HEK293 (cell line): ENCODE results near the gene GABBR2.
"Not testable (repeated sequence)": the region's sequence is repeated elsewhere in the genome, so short reads cannot be mapped to it uniquely, and the experiment has no call there.

Source experiments
- CTCF ChIA-PET: fragments of 350-600 bp; formaldehyde crosslinking; extraction: SDS; loops from one replicate; lab custom pipeline; 2021; ENCODE audit warnings: antibody characterized with exemption; lab: Yijun Ruan, JAX
- POLR2A ChIA-PET: fragments of 300-600 bp; formaldehyde crosslinking; extraction: SDS; loops from one replicate; lab custom pipeline; 2020; ENCODE audit warnings: antibody characterized with exemption, inconsistent platforms; lab: Yijun Ruan, JAX
- H3K27ac ChIP-seq: fragments of 200-500 bp; sonication (Bioruptor generic); 2 replicates; pipeline ENCODE4 v1.5.1; 2014; ENCODE audit warnings: low read depth, low read length, control low read depth, inconsistent platforms; ENCODE audit errors: extremely low read depth
- H3K36me3 ChIP-seq, 2 experiments: fragments of 200-500 bp in 1 of 2; sonication (Bioruptor generic) in 1 of 2; 1 replicate in 1 of 2; 2 replicates in 1 of 2; pipeline ENCODE4 v1.5.1; 2014 to 2017; ENCODE audit warnings: inconsistent platforms in 2 of 2, low read length in 2 of 2; ENCODE audit not compliant: control insufficient read depth in 2 of 2, insufficient read depth in 1 of 2
- H3K4me1 ChIP-seq: fragments of 200-500 bp; sonication (Bioruptor generic); 2 replicates; pipeline ENCODE4 v1.5.1; 2014; ENCODE audit warnings: mild to moderate bottlenecking, low read length, inconsistent platforms; ENCODE audit not compliant: control insufficient read depth, insufficient read depth
- H3K4me3 ChIP-seq: 2 replicates; pipeline ENCODE4 v1.5.1; 2011; ENCODE audit warnings: low read depth, mild to moderate bottlenecking, control low read depth, low read length, moderate library complexity
- H3K9me3 ChIP-seq: fragments of 200-500 bp; sonication (Bioruptor generic); 2 replicates; pipeline ENCODE4 v1.5.1; 2014; ENCODE audit warnings: low read depth, low read length, inconsistent platforms; ENCODE audit not compliant: control insufficient read depth, insufficient read depth
- BCL11A ChIP-seq: fragments of 450-650 bp; formaldehyde crosslinking; IDR thresholded peaks from 2 replicates; pipeline ENCODE4 v1.5.1; 2016; ENCODE audit warnings: low read depth, missing biosample characterization, missing genetic modification characterization
- GFI1B ChIP-seq: fragments of 450-650 bp; formaldehyde crosslinking; IDR thresholded peaks from 2 replicates; pipeline ENCODE4 v1.5.1; 2016; ENCODE audit warnings: missing biosample characterization, missing genetic modification characterization
- HIC1 ChIP-seq: fragments of 450-650 bp; formaldehyde crosslinking; IDR thresholded peaks from 2 replicates; pipeline ENCODE4 v1.5.1; 2016; ENCODE audit warnings: missing biosample characterization, missing genetic modification characterization
- HOXD13 ChIP-seq: sonication (generic); formaldehyde crosslinking; IDR thresholded peaks from 2 replicates; pipeline ENCODE4 v1.8.0; 2022; ENCODE audit warnings: missing genetic modification reagents, borderline replicate concordance
- KLF17 ChIP-seq: fragments of 450-650 bp; formaldehyde crosslinking; IDR thresholded peaks from 2 replicates; pipeline ENCODE4 v1.5.1; 2016; ENCODE audit warnings: missing biosample characterization, missing genetic modification characterization
- SALL2 ChIP-seq: fragments of 450-650 bp; formaldehyde crosslinking; IDR thresholded peaks from 2 replicates; pipeline ENCODE4 v1.5.0; 2017; ENCODE audit warnings: missing biosample characterization, mild to moderate bottlenecking, missing genetic modification characterization, borderline replicate concordance
- SP2 ChIP-seq: fragments of 450-650 bp; formaldehyde crosslinking; IDR thresholded peaks from 2 replicates; pipeline ENCODE4 v1.5.1; 2016; ENCODE audit warnings: missing biosample characterization, missing genetic modification characterization
- ZBTB48 ChIP-seq: fragments of 450-650 bp; formaldehyde crosslinking; IDR thresholded peaks from 2 replicates; pipeline ENCODE4 v1.5.1; 2016; ENCODE audit warnings: missing biosample characterization, missing genetic modification characterization
- ZNF146 ChIP-seq: fragments of 450-650 bp; formaldehyde crosslinking; IDR thresholded peaks from 2 replicates; pipeline ENCODE4 v1.5.1; 2016; ENCODE audit warnings: missing biosample characterization, missing genetic modification characterization
- ZNF157 ChIP-seq: fragments of 450-650 bp; formaldehyde crosslinking; IDR thresholded peaks from 2 replicates; pipeline ENCODE4 v1.5.1; 2016; ENCODE audit warnings: missing biosample characterization, missing genetic modification characterization
- ZNF16 ChIP-seq: fragments of 450-650 bp; formaldehyde crosslinking; IDR thresholded peaks from 2 replicates; pipeline ENCODE4 v1.5.1; 2016; ENCODE audit warnings: low read depth, missing biosample characterization, missing genetic modification characterization
- ZNF214 ChIP-seq: fragments of 450-650 bp; formaldehyde crosslinking; IDR thresholded peaks from 2 replicates; pipeline ENCODE4 v1.5.1; 2017; ENCODE audit warnings: missing biosample characterization, mild to moderate bottlenecking, missing genetic modification characterization, borderline replicate concordance
- ZNF223 ChIP-seq: fragments of 450-650 bp; formaldehyde crosslinking; IDR thresholded peaks from 2 replicates; pipeline ENCODE4 v1.5.1; 2016; ENCODE audit warnings: missing biosample characterization, missing genetic modification characterization
- ZNF433 ChIP-seq: fragments of 450-650 bp; formaldehyde crosslinking; IDR thresholded peaks from 2 replicates; pipeline ENCODE4 v1.5.1; 2016; ENCODE audit warnings: missing biosample characterization, missing genetic modification characterization, low read depth
- ZNF549 ChIP-seq: fragments of 450-650 bp; IDR thresholded peaks from 2 replicates; pipeline ENCODE4 v1.5.1; 2018; ENCODE audit warnings: missing biosample characterization, missing genetic modification characterization, mild to moderate bottlenecking, inconsistent platforms, moderate library complexity
- ZNF623 ChIP-seq: fragments of 450-650 bp; formaldehyde crosslinking; IDR thresholded peaks from 2 replicates; pipeline ENCODE4 v1.5.1; 2016; ENCODE audit warnings: missing biosample characterization, missing genetic modification characterization
- ZNF664 ChIP-seq: fragments of 450-650 bp; formaldehyde crosslinking; IDR thresholded peaks from 2 replicates; pipeline ENCODE4 v1.5.1; 2016; ENCODE audit warnings: missing biosample characterization, missing genetic modification characterization
- ZNF701 ChIP-seq: fragments of 450-650 bp; formaldehyde crosslinking; IDR thresholded peaks from 2 replicates; pipeline ENCODE4 v1.5.1; 2016; ENCODE audit warnings: missing biosample characterization, missing genetic modification characterization
- TF ChIP-seq, protein P1 (sequence below): fragments of 450-650 bp; formaldehyde crosslinking; IDR thresholded peaks from 2 replicates; pipeline ENCODE4 v1.5.1; 2016; ENCODE audit warnings: missing biosample characterization, missing genetic modification characterization
- TF ChIP-seq, protein P2 (sequence below): fragments of 450-650 bp; formaldehyde crosslinking; IDR thresholded peaks from 2 replicates; pipeline ENCODE4 v1.5.1; 2017; ENCODE audit warnings: missing biosample characterization, missing genetic modification characterization
- TF ChIP-seq, protein P3 (sequence below): fragments of 450-650 bp; formaldehyde crosslinking; IDR thresholded peaks from 2 replicates; pipeline ENCODE4 v1.5.1; 2016; ENCODE audit warnings: missing biosample characterization, missing genetic modification characterization

GABBR2 gene

GRCh38 chr9:98589102-98589501 is 119.6 kb downstream of the GABBR2 start:
- no peak for TF ChIP-seq HIC1 (tag by site-specific recombination)
- TF ChIP-seq, protein P1, sequence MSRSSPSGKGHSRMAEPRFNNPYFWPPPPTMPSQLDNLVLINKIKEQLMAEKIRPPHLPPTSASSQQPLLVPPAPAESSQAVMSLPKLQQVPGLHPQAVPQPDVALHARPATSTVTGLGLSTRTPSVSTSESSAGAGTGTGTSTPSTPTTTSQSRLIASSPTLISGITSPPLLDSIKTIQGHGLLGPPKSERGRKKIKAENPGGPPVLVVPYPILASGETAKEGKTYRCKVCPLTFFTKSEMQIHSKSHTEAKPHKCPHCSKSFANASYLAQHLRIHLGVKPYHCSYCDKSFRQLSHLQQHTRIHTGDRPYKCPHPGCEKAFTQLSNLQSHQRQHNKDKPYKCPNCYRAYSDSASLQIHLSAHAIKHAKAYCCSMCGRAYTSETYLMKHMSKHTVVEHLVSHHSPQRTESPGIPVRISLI (tag by site-specific recombination) = no peak
- no peak for TF ChIP-seq KLF17 (tag by site-specific recombination)
- TF ChIP-seq, protein P2, sequence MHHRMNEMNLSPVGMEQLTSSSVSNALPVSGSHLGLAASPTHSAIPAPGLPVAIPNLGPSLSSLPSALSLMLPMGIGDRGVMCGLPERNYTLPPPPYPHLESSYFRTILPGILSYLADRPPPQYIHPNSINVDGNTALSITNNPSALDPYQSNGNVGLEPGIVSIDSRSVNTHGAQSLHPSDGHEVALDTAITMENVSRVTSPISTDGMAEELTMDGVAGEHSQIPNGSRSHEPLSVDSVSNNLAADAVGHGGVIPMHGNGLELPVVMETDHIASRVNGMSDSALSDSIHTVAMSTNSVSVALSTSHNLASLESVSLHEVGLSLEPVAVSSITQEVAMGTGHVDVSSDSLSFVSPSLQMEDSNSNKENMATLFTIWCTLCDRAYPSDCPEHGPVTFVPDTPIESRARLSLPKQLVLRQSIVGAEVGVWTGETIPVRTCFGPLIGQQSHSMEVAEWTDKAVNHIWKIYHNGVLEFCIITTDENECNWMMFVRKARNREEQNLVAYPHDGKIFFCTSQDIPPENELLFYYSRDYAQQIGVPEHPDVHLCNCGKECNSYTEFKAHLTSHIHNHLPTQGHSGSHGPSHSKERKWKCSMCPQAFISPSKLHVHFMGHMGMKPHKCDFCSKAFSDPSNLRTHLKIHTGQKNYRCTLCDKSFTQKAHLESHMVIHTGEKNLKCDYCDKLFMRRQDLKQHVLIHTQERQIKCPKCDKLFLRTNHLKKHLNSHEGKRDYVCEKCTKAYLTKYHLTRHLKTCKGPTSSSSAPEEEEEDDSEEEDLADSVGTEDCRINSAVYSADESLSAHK (tag by site-specific recombination) = no peak
- Histone ChIP-seq H3K27ac (no peak overlapping the region), H3K9me3 (no peaks in the 10 kb centered on the region), H3K4me3 (no peak overlapping the region), H3K4me1 (no peaks in the 10 kb centered on the region), H3K36me3 (no peaks in the 10 kb centered on the region)
- CTCF ChIA-PET = no interaction called here
- POLR2A ChIA-PET = no interaction called here

- POLR2A ChIA-PET, CTCF ChIA-PET: not testable (repeated sequence)
Observed at GRCh38 chr9:98584853-98585438, 123.8 kb downstream of the GABBR2 start.

DNA sequence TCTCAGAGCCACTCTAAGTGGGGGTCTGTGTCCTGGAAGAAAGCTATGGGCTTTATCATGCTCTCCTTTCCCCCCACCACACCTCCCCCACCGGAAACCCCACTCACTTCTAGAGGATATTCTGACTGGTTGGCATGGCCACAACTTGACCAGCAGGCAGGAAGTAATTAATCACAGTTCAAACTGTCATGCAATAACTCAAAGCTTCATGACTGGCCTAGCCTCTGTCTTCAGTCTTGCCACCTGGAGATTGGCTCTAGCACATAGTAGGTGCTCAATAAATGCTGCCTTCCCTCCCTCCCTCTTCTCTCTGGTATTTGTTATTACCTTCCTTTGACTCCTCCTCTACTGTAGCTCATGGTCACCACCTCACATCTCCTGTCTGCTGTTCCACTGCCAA is 124.7 kb downstream of the GABBR2 start:
- TF ChIP-seq ZNF664 (tag by site-specific recombination) (0 out of 2 replicates have a peak, but pooled peaks have one; percentile 26), ZBTB48 (tag by site-specific recombination) (no peak)
- Histone ChIP-seq H3K36me3 (no peaks in the 10 kb centered on the region), H3K27ac (no peak overlapping the region), H3K4me3 (no peak overlapping the region), H3K9me3 (no peaks in the 10 kb centered on the region), H3K4me1 (no peaks in the 10 kb centered on the region)
- CTCF ChIA-PET = interaction anchor here (0.6 to 1.5 kb wide), 3 partner anchors 9 to 117 kb away, joined by 3 read pairs; no protein-coding TSS in a partner anchor
- POLR2A ChIA-PET = no interaction called here

More at GRCh38 chr9:98584853-98585438, 123.8 kb downstream of the GABBR2 start:
- peak; percentile 72 for TF ChIP-seq ZNF146 (tag by site-specific recombination)
- TF ChIP-seq, all 188 proteins: peak for 1; not testable (repeated sequence) for 187
- not testable (repeated sequence) for H3K9me3 ChIP-seq, H3K36me3 ChIP-seq, H3K27ac ChIP-seq, H3K4me3 ChIP-seq, H3K4me1 ChIP-seq

DNA sequence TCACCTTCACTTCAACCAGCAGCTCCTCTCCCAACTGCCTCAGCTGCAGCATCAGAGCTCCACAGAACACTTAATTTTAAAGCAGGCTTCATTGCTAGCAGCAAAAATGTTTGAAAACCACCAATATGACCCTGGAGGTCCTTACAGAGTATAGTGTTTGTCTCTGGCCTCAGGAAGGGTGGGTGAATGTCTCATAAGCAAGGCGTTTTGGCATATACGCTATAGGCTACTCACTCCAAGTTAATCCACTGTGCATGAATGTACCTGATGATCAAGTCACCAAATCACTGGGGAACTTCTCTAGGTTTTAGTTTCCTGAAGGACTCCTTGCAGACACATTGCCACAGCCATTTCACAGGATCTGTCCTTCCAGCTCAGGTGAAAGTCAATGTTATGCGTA is 125.3 kb downstream of the GABBR2 start:
- no peaks in the 10 kb centered on the region for H3K9me3 ChIP-seq
- H3K27ac ChIP-seq = no peak overlapping the region
- no peaks in the 10 kb centered on the region for H3K4me1 ChIP-seq
- ChIA-PET CTCF (interaction anchor here (0.6 to 1.5 kb wide), 5 partner anchors 9 to 659 kb away, joined by 3 to 4 read pairs (median 3); no protein-coding TSS in a partner anchor), POLR2A (no interaction called here)
- H3K4me3 ChIP-seq = no peak overlapping the region
- no peaks in the 10 kb centered on the region for H3K36me3 ChIP-seq
- TF ChIP-seq ZNF701 (tag by site-specific recombination) = no peak
- TF ChIP-seq ZNF623 = no peak
- TF ChIP-seq ZNF157 (tag by site-specific recombination) = no peak
- no peak for TF ChIP-seq ZNF214
- TF ChIP-seq, protein P3, sequence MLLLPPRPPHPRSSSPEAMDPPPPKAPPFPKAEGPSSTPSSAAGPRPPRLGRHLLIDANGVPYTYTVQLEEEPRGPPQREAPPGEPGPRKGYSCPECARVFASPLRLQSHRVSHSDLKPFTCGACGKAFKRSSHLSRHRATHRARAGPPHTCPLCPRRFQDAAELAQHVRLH (tag by site-specific recombination) = no peak
- no peak for TF ChIP-seq SP2 (tag by site-specific recombination)
- TF ChIP-seq BCL11A (tag by site-specific recombination) = no peak
- no peak for TF ChIP-seq SALL2 (tag by site-specific recombination)
- no peak for TF ChIP-seq ZNF223 (tag by site-specific recombination)
- TF ChIP-seq ZNF433 (tag by site-specific recombination) = no peak
- no peak for TF ChIP-seq GFI1B (tag by site-specific recombination)
- no peak for TF ChIP-seq ZNF549
- no peak for TF ChIP-seq HOXD13 (CRISPR knock-in tag)
- no peak for TF ChIP-seq ZNF16 (tag by site-specific recombination)
